Progenitor cell of endocrine pancreas (in vitro differentiated cells): ENCODE data around the gene PRELP. TPM values are rescaled to one million over a fixed set of nuclear protein-coding genes. Genes with fewer than 3 reads are reported as not detected.

ENCODE experiments used
- DNase-seq: peaks from one replicate; pipeline ENCODE4 v3.0.0; 2021; ENCODE audit warnings: low spot score; ENCODE audit not compliant: unreplicated experiment
- H3K27ac Mint-ChIP-seq: 2 replicates; pipeline ENCODE4 v1.8.0; 2021; ENCODE audit warnings: mild to moderate bottlenecking, moderate library complexity, mixed read lengths
- H3K27me3 Mint-ChIP-seq: 2 replicates; pipeline ENCODE4 v1.8.0; 2021; ENCODE audit warnings: mixed read lengths
- H3K36me3 Mint-ChIP-seq: 2 replicates; pipeline ENCODE4 v1.8.0; 2022; ENCODE audit warnings: mixed read lengths; ENCODE audit not compliant: insufficient read depth
- H3K4me1 Mint-ChIP-seq: 2 replicates; pipeline ENCODE4 v1.8.0; 2021; ENCODE audit warnings: low read depth, mixed read lengths
- H3K4me3 Mint-ChIP-seq: 2 replicates; pipeline ENCODE4 v1.8.0; 2021; ENCODE audit warnings: low read depth, mild to moderate bottlenecking, moderate library complexity, mixed read lengths
- H3K9me3 Mint-ChIP-seq: 2 replicates; pipeline ENCODE4 v1.8.0; 2021; ENCODE audit warnings: low read depth, mixed read lengths
- CTCF ChIP-seq: fragments of 200-600 bp; sonication (generic); IDR thresholded peaks from one replicate; pipeline ENCODE4 v1.5.0; 2021; ENCODE audit warnings: antibody characterized with exemption, mild to moderate bottlenecking; ENCODE audit not compliant: unreplicated experiment
- total RNA-seq: library from RNA; stranded (reverse); gene quantifications from 2 replicates; pipeline ENCODE4 v1.2.1, GENCODE V29; 2021

The PRELP gene
- total RNA-seq, 1 donor from 2014 or later: 0.14 TPM

- Mint-ChIP-seq H3K4me1 (peaks cover 17% of the 10 kb centered on the region), H3K9me3 (no peaks in the 10 kb centered on the region), H3K27me3 (peaks cover 28% of the 10 kb centered on the region), H3K4me3 (no peak overlapping the region), H3K27ac (peak overlapping the region; percentile 87), H3K36me3 (no peaks in the 10 kb centered on the region)
- no peak for TF ChIP-seq CTCF
- DNase-seq: peak; percentile 17
Observed at GRCh38 chr1:203537806-203538464, 62.3 kb downstream of the PRELP start.

- peak overlapping the region; percentile 11 for H3K27ac Mint-ChIP-seq
- no peaks in the 10 kb centered on the region for H3K36me3 Mint-ChIP-seq
- H3K27me3 Mint-ChIP-seq: peaks cover 26% of the 10 kb centered on the region
- H3K4me1 Mint-ChIP-seq: peaks cover 17% of the 10 kb centered on the region
- TF ChIP-seq CTCF: no peak
- no peak overlapping the region for H3K4me3 Mint-ChIP-seq
- no peak for DNase-seq
- no peaks in the 10 kb centered on the region for H3K9me3 Mint-ChIP-seq
Observed at GRCh38 chr1:203538726-203539125, 63.1 kb downstream of the PRELP start.

- H3K27ac Mint-ChIP-seq: no peak overlapping the region
- peaks cover 14% of the 10 kb centered on the region for H3K27me3 Mint-ChIP-seq
- H3K4me3 Mint-ChIP-seq: no peak overlapping the region
- no peaks in the 10 kb centered on the region for H3K36me3 Mint-ChIP-seq
- no peak for TF ChIP-seq CTCF
- no peaks in the 10 kb centered on the region for H3K9me3 Mint-ChIP-seq
- H3K4me1 Mint-ChIP-seq: peaks cover 17% of the 10 kb centered on the region
- no peak for DNase-seq
Observed at GRCh38 chr1:203539831-203540546, 64.4 kb downstream of the PRELP start.

Other genes starting within 250 kb of the PRELP start
- 0.14 and 0.95 TPM in 2 replicates for gene CHIT1, start 246.1 kb upstream of the PRELP start, total RNA-seq
- 103 and 110 TPM in 2 replicates for gene BTG2, start 170.3 kb upstream of the PRELP start, total RNA-seq
- 2.5 and 3.1 TPM in 2 replicates for gene FMOD, start 124.7 kb upstream of the PRELP start, total RNA-seq
- gene OPTC, start 18.3 kb downstream of the PRELP start, total RNA-seq: not detected in 2 replicates
- 39.2 and 40.8 TPM in 2 replicates for gene ATP2B4, start 151.0 kb downstream of the PRELP start, total RNA-seq